Mesenchymal stem cell (in vitro differentiated cells and primary cell): ENCODE data around the gene IFT122.

Experiments used
- DNase-seq: peaks from one replicate; pipeline ENCODE4 v3.0.0-alpha.2; 2013
- H2AFZ ChIP-seq: one replicate; pipeline ENCODE4 v1.6.1; 2013; ENCODE audit warnings: low read depth, mild to moderate bottlenecking, control low read depth, inconsistent platforms, low read length, moderate library complexity
- H2AK5ac ChIP-seq: 2 replicates; pipeline ENCODE4 v1.6.1; 2013; ENCODE audit warnings: low read length, moderate library complexity, mild to moderate bottlenecking, inconsistent platforms; ENCODE audit not compliant: severe bottlenecking
- H2BK120ac ChIP-seq: one replicate; pipeline ENCODE4 v1.6.1; 2013; ENCODE audit warnings: low read depth, mild to moderate bottlenecking, inconsistent platforms, low read length, moderate library complexity
- H2BK12ac ChIP-seq, 2 experiments: one replicate each; pipeline ENCODE4 v1.6.1; 2013; ENCODE audit warnings: inconsistent platforms in 2 of 2, low read length in 2 of 2, mild to moderate bottlenecking in 2 of 2, moderate library complexity in 2 of 2, control low read depth in 1 of 2
- H2BK15ac ChIP-seq: one replicate; pipeline ENCODE4 v1.6.1; 2013; ENCODE audit warnings: mild to moderate bottlenecking, low read depth, inconsistent platforms; ENCODE audit not compliant: poor library complexity, severe bottlenecking
- H2BK5ac ChIP-seq: 2 replicates; pipeline ENCODE4 v1.6.1; 2013; ENCODE audit warnings: low read depth, mild to moderate bottlenecking, low read length, control low read depth, inconsistent platforms; ENCODE audit not compliant: poor library complexity, severe bottlenecking
- H3K14ac ChIP-seq, 2 experiments: one replicate each; pipeline ENCODE4 v1.6.1; 2013; ENCODE audit warnings: inconsistent platforms in 2 of 2, low read length in 2 of 2, control low read depth in 1 of 2, mild to moderate bottlenecking in 1 of 2, moderate library complexity in 1 of 2
- H3K18ac ChIP-seq, 2 experiments: one replicate each; pipeline ENCODE4 v1.6.1; 2013; ENCODE audit warnings: inconsistent platforms in 2 of 2, low read length in 2 of 2, control low read depth in 1 of 2, low read depth in 1 of 2, mild to moderate bottlenecking in 1 of 2
- H3K23ac ChIP-seq, 2 experiments: one replicate each; pipeline ENCODE4 v1.6.1; 2013; ENCODE audit warnings: inconsistent platforms in 2 of 2, low read length in 2 of 2, mild to moderate bottlenecking in 2 of 2, moderate library complexity in 2 of 2, control low read depth in 1 of 2
- H3K27ac ChIP-seq: 2 replicates; pipeline ENCODE4 v1.5.1; 2013; ENCODE audit warnings: mild to moderate bottlenecking, moderate library complexity, low read length, control low read depth, inconsistent platforms; ENCODE audit not compliant: poor library complexity, severe bottlenecking
- H3K27me3 ChIP-seq, 2 experiments: 2 replicates each; pipeline versions ENCODE4 v1.6.1 to v1.7.0; 2013; ENCODE audit warnings: low read length in 2 of 2, mild to moderate bottlenecking in 2 of 2, moderate library complexity in 2 of 2, control low read depth in 1 of 2, inconsistent platforms in 1 of 2; ENCODE audit not compliant: control insufficient read depth in 1 of 2, insufficient read depth in 1 of 2
- H3K36me3 ChIP-seq, 2 experiments: 2 replicates each; pipeline versions ENCODE4 v1.6.1 to v1.7.0; 2013; ENCODE audit warnings: low read length in 2 of 2, control low read depth in 1 of 2, inconsistent platforms in 1 of 2, low read depth in 1 of 2, mild to moderate bottlenecking in 1 of 2; ENCODE audit not compliant: insufficient read depth in 2 of 2, control insufficient read depth in 1 of 2
- H3K4ac ChIP-seq, 2 experiments: one replicate each; pipeline ENCODE4 v1.6.1; 2013; ENCODE audit warnings: inconsistent platforms in 2 of 2, low read length in 2 of 2, mild to moderate bottlenecking in 2 of 2, moderate library complexity in 2 of 2, control low read depth in 1 of 2, low read depth in 1 of 2
- H3K4me1 ChIP-seq: 2 replicates; pipeline ENCODE4 v1.6.1; 2013; ENCODE audit warnings: low read depth, low read length, control low read depth; ENCODE audit not compliant: control insufficient read depth, insufficient read depth
- H3K4me2 ChIP-seq: 2 replicates; pipeline ENCODE4 v1.6.1; 2013; ENCODE audit warnings: low read length, mild to moderate bottlenecking, inconsistent platforms; ENCODE audit not compliant: poor library complexity, severe bottlenecking
- H3K4me3 ChIP-seq, 2 experiments: 2 replicates each; pipeline versions ENCODE4 v1.5.1 to v1.7.0; 2013; ENCODE audit warnings: low read length in 2 of 2, mild to moderate bottlenecking in 2 of 2, control low read depth in 1 of 2, low read depth in 1 of 2; ENCODE audit not compliant: insufficient read depth in 1 of 2
- H3K79me1 ChIP-seq: replicated peaks from 2 replicates; pipeline ENCODE4 v1.6.1; 2013; ENCODE audit warnings: mild to moderate bottlenecking, control low read depth, low read length, inconsistent platforms; ENCODE audit not compliant: poor library complexity, severe bottlenecking
- H3K9ac ChIP-seq: 2 replicates; pipeline ENCODE4 v1.7.0; 2013; ENCODE audit warnings: mild to moderate bottlenecking, low read length, moderate library complexity
- H3K9me3 ChIP-seq: 2 replicates; pipeline ENCODE4 v1.7.0; 2013; ENCODE audit warnings: mild to moderate bottlenecking, low read length; ENCODE audit not compliant: control insufficient read depth
- H4K8ac ChIP-seq: one replicate; pipeline ENCODE4 v1.6.1; 2013; ENCODE audit warnings: inconsistent platforms, mild to moderate bottlenecking, low read length, moderate library complexity
- H4K91ac ChIP-seq: one replicate; pipeline ENCODE4 v1.6.1; 2013; ENCODE audit warnings: mild to moderate bottlenecking, low read length, inconsistent platforms
- WGBS: methylation state at CpG from one replicate; pipeline ENCODE4 v1.1.7; 2013; ENCODE audit warnings: mixed read lengths; 5-methylcytosine and 5-hydroxymethylcytosine counted together

IFT122 gene

GRCh38 chr3:129507181-129507831, 67.3 kb downstream of the IFT122 start:
- no peak overlapping the region for H4K91ac ChIP-seq
- no peak overlapping the region for H3K27ac ChIP-seq
- 96% methylated on average over 7 of the region's 9 CpGs for WGBS
- H4K8ac ChIP-seq, result peak overlapping the region; percentile 31
- H3K4me2 ChIP-seq, result no peak overlapping the region
- no peak overlapping the region for H2AFZ ChIP-seq
- no peak overlapping the region for H2AK5ac ChIP-seq
- no peak overlapping the region for H3K9ac ChIP-seq
- no peak overlapping the region for H3K18ac ChIP-seq
- H3K4me1 ChIP-seq, result peaks cover 2% of the 10 kb centered on the region
- no peaks in the 10 kb centered on the region for H3K9me3 ChIP-seq
- no peak overlapping the region for H2BK5ac ChIP-seq
- H2BK120ac ChIP-seq, result no peak overlapping the region
- H2BK12ac ChIP-seq, result no peak overlapping the region
- H2BK15ac ChIP-seq, result no peak overlapping the region
- H3K27me3 ChIP-seq, result no peaks in the 10 kb centered on the region
- H3K79me1 ChIP-seq, result no peaks in the 10 kb centered on the region
- no peak overlapping the region for H3K4ac ChIP-seq
- no peak for DNase-seq
- no peak overlapping the region for H3K14ac ChIP-seq
- H3K23ac ChIP-seq, result no peak overlapping the region
- H3K36me3 ChIP-seq, result peaks cover 38 to 79% of the 10 kb centered on the region in 2 experiments
- no peak overlapping the region for H3K4me3 ChIP-seq

DNA sequence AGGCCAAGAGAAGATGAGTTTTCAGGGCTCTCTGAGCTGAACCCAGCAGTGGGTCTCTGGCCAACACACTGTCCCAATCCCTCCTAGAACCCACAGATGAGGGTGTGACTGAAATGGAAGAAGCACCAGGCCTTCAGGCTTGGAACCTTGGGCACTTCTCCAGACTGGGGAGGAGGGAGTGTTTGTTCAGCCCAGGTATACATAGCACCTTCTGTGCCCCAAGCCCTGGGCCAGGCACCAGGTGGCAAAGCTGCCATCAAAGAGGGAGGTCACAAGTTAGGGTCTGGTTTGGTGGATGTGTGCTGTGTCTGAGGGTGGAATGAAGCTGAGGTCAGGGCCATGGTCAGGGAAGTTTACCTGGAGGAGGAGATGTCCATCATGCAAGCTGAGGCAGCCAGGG, 72.6 kb downstream of the IFT122 start:
- Histone ChIP-seq H2BK12ac (no peak overlapping the region), H3K14ac (no peak overlapping the region), H3K36me3 (peaks cover 58% of the 10 kb centered on the region in 2 experiments), H2BK5ac (no peak overlapping the region), H3K9me3 (no peaks in the 10 kb centered on the region), H3K27me3 (no peaks in the 10 kb centered on the region), H3K4me2 (no peak overlapping the region), H3K18ac (no peak overlapping the region), H4K91ac (no peak overlapping the region), H2AFZ (no peak overlapping the region), H3K79me1 (no peaks in the 10 kb centered on the region), H4K8ac (no peak overlapping the region), H3K4me1 (no peaks in the 10 kb centered on the region), H2BK15ac (no peak overlapping the region), H2BK120ac (no peak overlapping the region), H3K4ac (no peak overlapping the region), H2AK5ac (no peak overlapping the region), H3K9ac (no peak overlapping the region), H3K27ac (no peak overlapping the region), H3K4me3 (no peak overlapping the region), H3K23ac (no peak overlapping the region)
- DNase-seq, result no peak

DNA sequence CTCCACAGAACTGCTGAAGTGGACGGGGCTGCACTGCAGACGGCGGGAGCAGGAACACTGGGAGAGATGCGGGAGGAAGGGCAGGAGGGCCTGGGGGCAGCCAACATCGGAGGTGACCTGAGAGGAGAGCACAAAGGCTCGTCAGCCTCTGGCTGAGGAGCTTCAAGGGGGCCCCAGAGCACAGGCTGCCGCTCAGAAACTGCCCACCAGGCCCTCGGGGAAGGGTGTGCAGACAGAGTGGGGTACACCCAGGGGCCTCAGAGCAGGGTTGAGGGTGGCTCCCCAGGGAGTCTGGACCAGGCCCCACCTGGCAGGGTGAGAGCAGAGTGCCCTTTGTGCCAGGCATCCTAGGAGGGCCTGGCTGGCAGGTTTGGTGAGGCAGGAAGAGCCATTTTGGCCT, 73.7 kb downstream of the IFT122 start:
- no peak overlapping the region for H2BK5ac ChIP-seq
- peaks cover 51 to 67% of the 10 kb centered on the region in 2 experiments for H3K36me3 ChIP-seq
- no peak overlapping the region for H3K23ac ChIP-seq
- H4K8ac ChIP-seq, result no peak overlapping the region
- H3K18ac ChIP-seq, result no peak overlapping the region
- no peak overlapping the region for H2AK5ac ChIP-seq
- no peak overlapping the region for H3K4me3 ChIP-seq
- no peak overlapping the region for H3K27ac ChIP-seq
- no peaks in the 10 kb centered on the region for H3K27me3 ChIP-seq
- DNase-seq, result no peak
- WGBS, result 95% methylated on average over 8 of the region's 8 CpGs
- no peak overlapping the region for H3K4me2 ChIP-seq
- H2BK12ac ChIP-seq, result no peak overlapping the region
- no peak overlapping the region for H3K4ac ChIP-seq
- no peak overlapping the region for H3K9ac ChIP-seq
- H2AFZ ChIP-seq, result no peak overlapping the region
- H3K9me3 ChIP-seq, result no peaks in the 10 kb centered on the region
- no peak overlapping the region for H3K14ac ChIP-seq
- H3K79me1 ChIP-seq, result no peaks in the 10 kb centered on the region
- H2BK15ac ChIP-seq, result no peak overlapping the region
- no peaks in the 10 kb centered on the region for H3K4me1 ChIP-seq
- no peak overlapping the region for H2BK120ac ChIP-seq
- no peak overlapping the region for H4K91ac ChIP-seq

GRCh38 chr3:129514110-129514509, 74.1 kb downstream of the IFT122 start:
- Histone ChIP-seq H2AK5ac (no peak overlapping the region), H2BK5ac (no peak overlapping the region), H3K79me1 (no peaks in the 10 kb centered on the region), H4K8ac (no peak overlapping the region), H2BK12ac (no peak overlapping the region), H3K9me3 (no peaks in the 10 kb centered on the region), H4K91ac (no peak overlapping the region), H3K9ac (no peak overlapping the region), H3K4me2 (no peak overlapping the region), H2BK120ac (no peak overlapping the region), H3K14ac (no peak overlapping the region), H2AFZ (no peak overlapping the region), H3K4ac (no peak overlapping the region), H3K36me3 (peaks cover 47 to 71% of the 10 kb centered on the region in 2 experiments), H3K27ac (no peak overlapping the region), H3K18ac (peak overlapping the region in 1 of 2 experiments; percentile 13), H2BK15ac (no peak overlapping the region), H3K27me3 (no peaks in the 10 kb centered on the region), H3K4me3 (no peak overlapping the region), H3K23ac (no peak overlapping the region), H3K4me1 (no peaks in the 10 kb centered on the region)
- WGBS, result 97% methylated on average over 10 of the region's 10 CpGs
- no peak for DNase-seq
